IPS-18c (cell line): Measurements from ENCODE around the gene PDCD4.
A peak's percentile ranks its signal among the peaks of the same experiment; 100 is the strongest.

Experiments used
- H3K4me3 ChIP-seq: 2 replicates; pipeline ENCODE4 v1.7.0; 2013; ENCODE audit warnings: low read depth, mild to moderate bottlenecking, low read length, moderate library complexity; ENCODE audit not compliant: insufficient read depth
- H3K9me3 ChIP-seq: one replicate; pipeline ENCODE4 v1.6.1; 2013; ENCODE audit warnings: mild to moderate bottlenecking, low read length, moderate library complexity; ENCODE audit not compliant: control insufficient read depth, insufficient read depth

PDCD4 gene

DNA sequence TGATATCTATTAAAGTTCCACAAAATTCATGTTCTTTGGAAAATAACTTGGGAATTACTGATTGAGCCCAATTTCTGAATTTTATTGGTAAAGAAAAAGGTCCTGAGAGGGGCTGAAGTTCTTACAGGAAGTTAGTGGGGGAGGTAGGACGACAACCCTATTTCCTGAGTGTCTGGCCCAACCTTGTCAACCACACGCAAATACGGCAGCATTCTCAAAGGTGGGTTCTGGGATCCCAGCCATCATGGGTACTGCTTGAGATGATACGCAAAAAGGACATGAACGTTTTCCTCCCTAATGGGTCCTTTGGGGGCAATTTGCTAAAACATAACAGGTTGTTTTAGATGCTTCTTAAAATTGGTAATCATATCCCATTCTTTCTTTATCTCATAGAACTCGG lies 2.7 kb upstream of the PDCD4 start:
- no peaks in the 10 kb centered on the region for H3K9me3 ChIP-seq
- H3K4me3 ChIP-seq = no peak overlapping the region

DNA sequence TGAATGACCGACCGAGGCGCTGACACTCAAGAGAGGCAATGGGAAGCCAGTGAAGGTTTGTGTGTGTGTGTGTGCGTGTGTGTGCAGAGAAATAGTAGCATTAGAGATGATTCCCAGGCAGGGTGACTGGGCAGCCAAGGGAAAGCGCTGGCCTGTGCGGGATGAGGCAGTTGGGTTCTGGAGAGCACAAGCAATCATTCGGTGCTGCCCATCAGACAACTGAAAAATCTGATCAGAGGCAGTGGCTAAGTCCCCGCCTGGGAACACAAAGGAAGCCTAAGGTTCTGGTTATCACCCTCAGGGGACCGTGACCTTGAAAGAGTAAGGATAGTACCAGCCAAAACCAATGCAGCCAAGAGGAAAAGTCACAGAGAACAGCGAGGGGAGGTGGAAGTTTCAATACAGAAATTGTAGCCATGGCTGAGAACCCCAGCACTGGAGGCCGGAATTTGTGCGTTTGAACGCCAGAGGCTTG lies 868 bp upstream of the PDCD4 start:
- Histone ChIP-seq H3K4me3 (no peak overlapping the region), H3K9me3 (no peaks in the 10 kb centered on the region)

DNA sequence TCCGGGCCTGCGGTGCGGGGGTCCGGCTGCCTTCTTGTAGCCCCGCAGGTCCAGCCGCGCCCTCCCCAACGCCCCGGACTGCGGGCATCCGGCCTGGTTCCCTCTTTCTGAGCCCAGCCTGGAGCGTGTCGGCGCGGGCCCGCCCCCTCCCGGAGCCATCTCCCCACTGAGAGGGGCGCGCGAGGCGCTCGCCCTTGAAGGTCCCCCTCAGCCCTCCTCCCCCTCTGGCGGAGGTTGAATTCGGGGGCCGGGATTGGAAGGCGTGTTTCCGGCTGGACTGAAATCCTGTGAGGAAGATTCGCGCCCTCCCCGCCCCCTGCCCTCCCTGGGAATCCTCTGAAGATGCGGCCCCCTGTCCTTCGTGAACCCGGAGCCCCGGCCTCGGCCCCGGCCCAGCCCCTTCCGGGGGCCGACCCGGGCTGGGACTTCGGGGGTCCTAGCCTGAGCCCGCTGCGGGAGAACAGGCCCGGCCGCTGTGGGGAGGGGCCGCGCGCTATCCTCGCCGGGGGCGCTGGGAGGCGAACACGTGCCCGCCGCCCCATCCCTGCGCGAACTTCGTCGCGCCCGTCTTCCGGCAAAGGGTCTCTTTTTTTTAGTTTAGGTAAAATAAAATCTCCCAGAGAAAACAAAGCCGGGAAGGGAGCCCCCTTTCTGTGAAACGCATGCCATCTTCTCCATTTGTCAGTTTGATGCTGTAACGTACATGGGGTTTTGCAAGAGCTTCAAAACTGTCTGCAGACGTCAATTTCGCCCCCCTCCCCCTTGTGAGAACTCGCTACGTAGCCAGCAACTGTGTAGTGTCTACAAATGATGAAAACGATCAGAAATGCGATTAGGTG lies 636 bp downstream of the PDCD4 start:
- no peaks in the 10 kb centered on the region for H3K9me3 ChIP-seq
- H3K4me3 ChIP-seq = peak overlapping the region; percentile 73

DNA sequence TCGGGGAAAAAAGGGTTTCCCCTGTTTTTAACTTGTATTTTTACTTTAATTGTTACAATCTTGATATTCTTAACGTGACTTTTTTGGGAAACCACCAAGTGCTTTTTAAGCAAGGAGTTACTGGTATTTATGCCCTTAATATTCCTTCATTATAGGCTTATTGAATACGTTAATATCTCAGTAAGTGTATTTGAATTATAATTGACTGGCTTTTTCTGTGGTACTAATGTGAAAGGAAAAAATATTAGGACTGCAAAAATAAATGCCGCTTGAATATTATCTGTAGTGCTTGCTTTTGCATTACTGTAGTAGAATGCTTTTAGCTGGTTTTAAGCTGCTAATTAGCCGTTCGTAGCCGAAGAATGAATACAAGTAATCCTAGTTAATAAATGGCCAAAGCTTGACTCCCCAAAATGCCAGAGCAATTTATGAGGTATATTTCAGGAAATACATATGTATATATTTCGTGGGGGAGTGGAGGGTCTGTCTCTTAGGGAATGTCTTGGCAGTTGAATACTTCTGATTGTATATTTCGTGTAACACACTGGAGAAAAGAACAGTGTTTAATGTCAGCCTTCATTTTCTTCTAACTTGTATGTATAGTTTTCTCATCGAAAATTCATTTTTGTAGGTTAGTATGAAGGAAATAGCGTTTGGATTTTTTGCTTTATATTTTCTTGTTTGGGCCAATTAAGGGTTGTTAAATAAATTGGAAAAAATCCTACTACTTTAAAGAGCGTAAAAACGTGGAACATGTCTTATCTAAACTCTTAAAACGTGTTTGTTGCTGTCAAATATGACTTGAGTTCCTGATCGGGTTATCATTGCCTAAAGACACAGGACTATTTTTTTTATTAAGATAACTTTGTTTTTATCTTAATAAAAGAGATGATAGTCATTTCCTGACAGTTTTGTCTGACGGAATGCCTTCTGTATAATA lies 1.5 kb downstream of the PDCD4 start:
- H3K4me3 ChIP-seq = peak overlapping the region; percentile 73

DNA sequence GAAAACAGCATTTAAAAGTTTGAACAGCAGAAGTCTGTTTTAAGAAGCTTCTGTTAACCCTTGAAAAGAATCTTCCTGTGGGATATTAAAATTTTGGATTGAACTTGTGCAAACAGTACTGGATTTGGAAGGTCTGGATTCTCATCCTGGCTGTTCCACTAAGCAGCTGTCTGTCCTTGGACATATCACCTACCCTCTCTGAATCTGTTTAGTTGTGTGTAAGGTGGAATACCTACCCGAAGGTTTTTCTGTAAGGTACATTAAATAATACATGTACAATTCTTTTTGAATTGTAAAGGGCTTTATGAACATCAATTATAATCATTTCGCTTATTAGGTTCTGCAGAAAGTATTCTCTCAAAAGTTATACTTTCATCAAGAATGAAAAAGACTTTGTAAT lies 2.2 kb downstream of the PDCD4 start:
- H3K4me3 ChIP-seq = no peak overlapping the region
- H3K9me3 ChIP-seq = no peaks in the 10 kb centered on the region

More for the DNA sequence above, 1.5 kb downstream of the PDCD4 start:
- H3K9me3 ChIP-seq = no peaks in the 10 kb centered on the region

DNA sequence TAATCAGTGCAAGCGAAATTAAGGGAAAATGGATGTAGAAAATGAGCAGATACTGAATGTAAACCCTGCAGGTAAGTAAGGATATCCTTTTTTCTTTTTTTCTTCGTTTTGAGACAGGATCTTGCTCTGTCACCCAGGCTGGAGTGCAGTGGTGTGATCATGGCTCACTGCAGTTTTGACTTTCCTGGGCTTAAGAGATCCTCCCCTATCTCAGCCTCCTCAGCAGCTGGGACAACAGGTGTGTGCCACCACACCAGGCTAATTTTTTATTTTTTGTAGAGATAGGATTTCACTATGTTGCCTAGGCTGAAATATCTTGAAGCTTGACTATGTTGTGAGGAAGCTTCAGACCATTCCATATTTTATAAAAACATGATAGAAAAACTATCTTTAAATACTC lies 4.3 kb downstream of the PDCD4 start:
- H3K4me3 ChIP-seq = no peak overlapping the region
- H3K9me3 ChIP-seq = no peaks in the 10 kb centered on the region

DNA sequence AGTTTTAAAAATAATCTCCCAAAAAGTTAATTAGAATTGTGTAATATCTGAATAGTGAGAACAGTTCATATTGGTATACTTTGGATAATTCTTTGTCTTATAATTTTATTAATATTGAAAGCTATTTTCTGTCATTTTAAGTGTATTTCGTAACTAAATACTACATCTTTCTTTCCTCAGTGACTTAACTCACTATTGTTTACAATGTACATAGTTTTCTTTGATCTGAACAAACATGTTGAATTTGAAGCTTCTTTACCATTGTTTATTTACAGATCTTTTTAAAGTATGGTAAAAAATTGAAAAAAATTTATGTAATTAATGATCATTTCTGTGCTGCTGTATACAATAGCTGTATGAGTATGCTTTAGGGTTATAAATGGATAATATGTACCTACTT lies 5.1 kb downstream of the PDCD4 start:
- no peak overlapping the region for H3K4me3 ChIP-seq
- H3K9me3 ChIP-seq = no peaks in the 10 kb centered on the region

DNA sequence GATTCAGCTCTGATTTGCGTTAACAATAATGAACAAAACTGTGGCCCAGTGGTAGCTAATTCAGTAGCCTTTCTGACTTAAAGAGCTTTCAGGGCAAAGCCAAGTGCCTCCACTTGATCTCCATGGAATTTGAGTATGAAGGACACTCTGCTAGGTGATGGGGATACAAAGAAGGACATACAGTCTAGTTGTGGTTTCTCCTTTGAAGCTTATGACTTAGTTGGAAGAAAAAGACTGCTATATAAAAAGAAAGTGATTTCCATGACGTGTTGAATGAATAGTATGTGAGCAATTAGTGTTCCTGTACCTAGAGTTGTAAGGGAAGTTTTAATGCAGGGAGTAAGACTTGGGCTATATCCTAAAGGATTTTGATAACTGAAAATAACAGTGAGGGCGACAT lies 8.3 kb downstream of the PDCD4 start:
- no peak overlapping the region for H3K4me3 ChIP-seq
- H3K9me3 ChIP-seq = no peaks in the 10 kb centered on the region

DNA sequence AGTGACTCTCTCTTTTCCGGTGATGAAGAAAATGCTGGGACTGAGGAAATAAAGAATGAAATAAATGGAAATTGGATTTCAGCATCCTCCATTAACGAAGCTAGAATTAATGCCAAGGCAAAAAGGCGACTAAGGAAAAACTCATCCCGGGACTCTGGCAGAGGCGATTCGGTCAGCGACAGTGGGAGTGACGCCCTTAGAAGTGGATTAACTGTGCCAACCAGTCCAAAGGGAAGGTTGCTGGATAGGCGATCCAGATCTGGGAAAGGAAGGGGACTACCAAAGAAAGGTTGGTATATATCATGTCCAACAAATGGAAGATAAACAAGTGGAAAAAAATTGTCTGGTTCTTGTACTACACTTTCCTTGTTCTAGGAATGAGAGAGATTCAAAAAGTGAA lies 9.5 kb downstream of the PDCD4 start:
- no peak overlapping the region for H3K4me3 ChIP-seq
- no peaks in the 10 kb centered on the region for H3K9me3 ChIP-seq

DNA sequence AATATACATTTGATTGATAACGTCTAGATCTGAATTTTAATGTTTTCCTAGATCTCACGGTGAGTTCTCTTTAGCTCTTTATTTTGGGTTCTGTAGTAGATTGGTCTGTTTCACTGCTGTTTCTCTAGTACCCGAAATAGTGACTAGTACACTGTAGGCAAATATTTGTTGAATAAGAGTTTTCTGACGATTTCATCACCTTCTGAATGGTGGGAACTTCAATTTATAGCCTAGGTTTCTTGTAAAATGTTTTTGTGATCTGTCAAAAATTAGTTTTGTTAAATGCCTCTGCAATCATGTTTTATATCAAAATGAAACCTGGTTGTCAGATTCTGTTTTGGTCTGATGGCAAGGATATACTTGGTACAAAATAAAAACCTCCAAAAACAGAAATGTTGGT lies 10.2 kb downstream of the PDCD4 start:
- no peak overlapping the region for H3K4me3 ChIP-seq
- H3K9me3 ChIP-seq = no peaks in the 10 kb centered on the region

DNA sequence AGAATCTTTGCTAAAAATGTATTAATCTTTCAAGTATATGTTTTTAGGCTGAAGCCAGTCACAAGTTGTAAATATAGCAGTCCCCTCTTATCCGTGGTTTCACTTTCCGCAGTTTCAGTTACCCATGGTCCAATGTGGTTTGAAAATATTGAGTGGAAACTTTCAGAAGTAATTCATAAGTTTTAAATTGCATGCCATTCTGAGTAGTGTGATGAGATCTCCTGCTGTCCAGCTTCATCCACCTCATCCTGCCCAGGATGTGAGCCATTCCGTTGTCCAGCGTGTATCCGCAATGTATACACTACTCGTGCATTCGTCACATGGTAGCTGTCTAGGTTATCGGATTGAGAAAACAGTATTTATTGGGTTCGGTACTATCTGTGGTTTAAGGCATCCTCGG lies 12.2 kb downstream of the PDCD4 start:
- H3K9me3 ChIP-seq = no peaks in the 10 kb centered on the region
- H3K4me3 ChIP-seq = no peak overlapping the region

DNA sequence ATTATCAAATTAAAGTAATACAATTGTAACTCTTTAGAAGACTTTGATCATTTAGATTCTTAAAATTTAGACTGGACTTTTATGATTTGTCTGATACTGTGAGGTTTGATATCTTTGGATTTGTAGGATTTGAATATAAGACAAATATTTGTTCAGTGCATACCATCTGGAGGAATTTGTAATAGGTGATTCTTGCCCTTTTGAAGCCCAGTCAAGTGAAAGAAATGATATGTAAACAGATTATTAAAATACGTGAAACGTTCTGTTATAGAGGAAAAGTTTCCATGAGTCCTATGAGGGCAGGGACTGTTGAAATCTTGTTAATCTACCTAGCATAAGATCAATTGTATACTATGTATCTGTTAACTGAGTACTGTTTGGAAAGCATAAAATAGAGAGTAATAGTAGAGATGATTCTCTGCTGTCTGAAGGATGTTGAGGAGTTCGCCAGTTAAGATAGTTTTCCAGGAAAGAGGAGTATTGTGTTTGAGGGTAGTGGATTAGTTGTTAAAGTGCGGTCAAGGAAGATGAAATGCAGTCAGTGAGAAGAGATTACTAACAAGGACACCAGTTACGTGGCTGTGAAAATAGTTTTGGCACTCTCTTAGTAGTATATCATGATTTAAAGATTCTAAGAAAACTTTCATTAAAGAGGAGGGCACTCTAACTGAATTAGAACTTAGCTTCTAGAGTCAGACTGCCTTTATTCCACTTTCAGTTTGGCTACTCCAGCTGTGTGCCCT lies 14.4 kb downstream of the PDCD4 start:
- no peak overlapping the region for H3K4me3 ChIP-seq

DNA sequence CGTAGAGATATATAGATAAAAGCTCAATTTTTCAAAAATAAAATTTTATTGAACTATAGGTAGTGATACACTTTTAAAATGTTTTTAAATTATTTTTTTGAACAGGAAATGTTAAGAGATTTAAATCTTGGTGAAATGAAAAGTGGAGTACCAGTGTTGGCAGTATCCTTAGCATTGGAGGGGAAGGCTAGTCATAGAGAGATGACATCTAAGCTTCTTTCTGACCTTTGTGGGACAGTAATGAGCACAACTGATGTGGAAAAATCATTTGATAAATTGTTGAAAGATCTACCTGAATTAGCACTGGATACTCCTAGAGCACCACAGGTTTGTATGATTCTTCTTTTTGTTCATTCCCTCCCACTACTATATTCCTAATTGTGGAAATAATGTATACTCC lies 15.8 kb downstream of the PDCD4 start:
- no peak overlapping the region for H3K4me3 ChIP-seq
- H3K9me3 ChIP-seq = no peaks in the 10 kb centered on the region

More for the DNA sequence above, 14.4 kb downstream of the PDCD4 start:
- no peaks in the 10 kb centered on the region for H3K9me3 ChIP-seq

DNA sequence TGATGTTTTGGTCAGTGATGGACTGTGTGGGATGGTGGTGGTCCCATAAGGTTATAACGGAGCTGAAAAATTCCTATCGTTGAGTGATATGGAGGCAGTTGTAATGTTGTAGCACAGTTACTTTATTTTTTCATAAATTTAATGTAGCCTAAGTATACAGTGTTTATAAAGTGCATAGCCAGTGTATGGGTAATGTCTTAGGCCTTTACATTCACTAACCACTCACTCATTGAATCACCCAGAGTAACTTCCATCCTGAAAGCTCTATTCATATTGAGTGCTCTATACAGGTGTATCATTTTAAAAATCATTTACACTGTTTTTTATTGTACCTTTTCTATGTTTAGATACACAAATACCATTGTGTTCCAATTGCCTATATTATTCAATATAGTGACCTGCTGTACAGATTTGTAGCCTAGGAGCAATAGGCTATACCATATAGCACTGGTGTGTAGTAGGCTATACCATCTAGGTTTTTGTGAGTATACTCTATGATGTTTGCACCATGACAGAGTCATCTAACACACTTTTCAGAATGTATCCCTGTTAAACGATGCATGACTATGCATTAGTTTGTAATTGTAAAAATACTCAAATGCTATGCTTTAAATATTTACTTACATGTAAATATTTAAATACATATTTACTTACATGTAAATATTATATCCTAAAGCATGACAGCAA lies 21.0 kb downstream of the PDCD4 start:
- Histone ChIP-seq H3K9me3 (no peaks in the 10 kb centered on the region), H3K4me3 (no peak overlapping the region)

DNA sequence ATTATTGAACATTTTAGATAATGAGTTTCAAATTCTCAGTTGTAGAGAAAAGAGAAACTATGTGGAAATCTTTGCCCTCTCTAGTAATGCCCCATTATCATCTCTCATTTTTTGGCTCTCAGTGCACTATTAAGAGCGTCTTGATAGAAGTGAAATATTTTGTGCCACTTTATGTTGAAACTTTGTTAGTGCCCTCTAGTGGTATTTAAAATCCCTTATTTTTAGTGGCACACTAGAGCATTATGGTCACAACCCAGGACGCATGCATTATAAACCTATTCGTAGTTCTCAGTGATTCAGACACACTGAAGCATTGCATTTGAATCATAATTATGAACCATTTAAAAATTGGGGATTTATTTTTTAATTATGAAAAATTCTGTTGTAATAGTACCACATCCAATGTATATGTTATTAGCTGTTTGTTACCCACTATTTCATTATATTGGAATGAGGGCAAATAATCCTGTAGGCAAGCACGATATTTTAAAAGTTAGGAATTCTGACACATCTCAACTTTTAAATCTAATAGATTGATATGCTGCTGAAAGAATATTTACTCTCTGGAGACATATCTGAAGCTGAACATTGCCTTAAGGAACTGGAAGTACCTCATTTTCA lies 21.9 kb downstream of the PDCD4 start:
- Histone ChIP-seq H3K4me3 (no peak overlapping the region), H3K9me3 (no peaks in the 10 kb centered on the region)

DNA sequence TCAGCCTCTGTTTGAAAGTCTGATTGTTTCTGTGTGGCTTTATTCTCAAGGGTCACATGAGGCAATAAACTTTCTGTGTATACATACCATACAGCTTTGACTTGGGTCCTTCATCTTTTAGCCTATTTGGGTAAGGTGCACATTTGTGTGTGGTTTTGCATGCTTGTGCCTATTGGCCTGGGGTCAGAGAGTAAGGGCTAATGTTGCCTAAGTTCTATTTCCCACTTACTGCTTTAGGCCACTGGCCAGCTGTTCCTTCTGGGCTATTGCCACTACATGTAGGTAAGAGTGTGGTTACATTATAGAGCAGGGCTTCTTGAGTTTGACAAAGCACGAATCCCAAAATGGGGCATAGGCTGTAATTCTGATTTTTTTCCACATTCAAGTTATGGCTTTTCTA lies 25.5 kb downstream of the PDCD4 start:
- Histone ChIP-seq H3K9me3 (no peaks in the 10 kb centered on the region), H3K4me3 (no peak overlapping the region)
